MM.1S (cell line): ENCODE data around the gene PVR.

Experiments
- CTCF ChIP-seq: fragments of 300-600 bp; sonication (generic); IDR thresholded peaks from 2 replicates; pipeline ENCODE4 v1.5.1; 2016; ENCODE audit warnings: antibody characterized with exemption, low read length, mixed read lengths
- EZH2 ChIP-seq: fragments of 300-600 bp; sonication (generic); optimal IDR thresholded peaks from 2 replicates; pipeline ENCODE3; 2017; ENCODE audit warnings: low read depth, mild to moderate bottlenecking, antibody characterized with exemption, low read length, mixed read lengths
- EZH2phosphoT487 ChIP-seq: fragments of 300-600 bp; sonication (generic); IDR thresholded peaks from 2 replicates; pipeline ENCODE4 v1.6.1; 2018; ENCODE audit warnings: antibody characterized with exemption, low read length

- no peak for TF ChIP-seq CTCF
- no peak for TF ChIP-seq EZH2phosphoT487
- TF ChIP-seq EZH2: no peak
Observed at GRCh38 chr19:44683434-44684210, 39.9 kb downstream of the PVR start.
